Spleen (tissue), 7 donors: ENCODE data around the gene TSPAN14.

ENCODE experiments used
- CTCF ChIP-seq, 11 experiments: fragments of 200-600 bp in 7 of 11; fragments of 450-650 bp in 4 of 11; sonication (generic) in 4 of 11; IDR thresholded peaks in 8 of 11; conservative IDR thresholded peaks in 3 of 11; 1 replicate in 7 of 11; 2 replicates in 4 of 11; pipeline versions ENCODE4 v1.4.0 to v1.8.0; 2016 to 2021; ENCODE audit warnings: antibody characterized with exemption in 11 of 11, inconsistent platforms in 4 of 11, mild to moderate bottlenecking in 1 of 11
- POLR2A ChIP-seq, 3 donors: fragments of 450-650 bp; IDR thresholded peaks; one replicate each; pipeline ENCODE4 v1.5.1; 2017; ENCODE audit warnings: antibody characterized with exemption in 3 of 3, mild to moderate bottlenecking in 1 of 3
- POLR2AphosphoS5 ChIP-seq, 3 donors: sonication (generic); formaldehyde crosslinking; IDR thresholded peaks; one replicate each; pipeline ENCODE4 v1.5.1; 2017; ENCODE audit warnings: antibody characterized with exemption in 3 of 3
- donor health status: DM: no; HTN: no; CAD: no; lungs with moderate emphysema.
- donor health status: DM: no; HTN: no; CAD: no.
- donor health status: DM: no; HTN: no; CAD: no.

- TF ChIP-seq CTCF (IDR thresholded peaks at IDR 0.05 in 8 of 11, conservative IDR thresholded peaks at IDR 0.05 in 3 of 11) (peak in 1 of 11 experiments; percentile 4), POLR2AphosphoS5 (IDR thresholded peaks at IDR 0.05) (peak; percentile 79 to 90 (median 89)), POLR2A (IDR thresholded peaks at IDR 0.05) (peak in 2 of 3 donors; percentile 39 to 73)
Measured at GRCh38 chr10:80453842-80454512, at the start of gene TSPAN14.
